Sigmoid colon (tissue), 4 donors: ENCODE data around the gene ELK1.

Experiments used
- CTCF ChIP-seq, 4 experiments: fragments of 450-650 bp in 3 of 4; fragments of 200-600 bp in 1 of 4; IDR thresholded peaks; one replicate each; pipeline ENCODE4 v1.5.1; 2016 to 2019; ENCODE audit warnings: antibody characterized with exemption in 4 of 4, mild to moderate bottlenecking in 3 of 4, moderate library complexity in 2 of 4
- EP300 ChIP-seq, 4 donors: sonication (generic); formaldehyde crosslinking; IDR thresholded peaks; one replicate each; pipeline ENCODE4 v1.6.1; 2017; ENCODE audit warnings: antibody characterized with exemption in 4 of 4
- POLR2A ChIP-seq, 2 donors: fragments of 450-650 bp; IDR thresholded peaks; one replicate each; pipeline ENCODE4 v1.6.1; 2016; ENCODE audit warnings: antibody characterized with exemption in 2 of 2, mild to moderate bottlenecking in 2 of 2, moderate library complexity in 2 of 2
- POLR2AphosphoS5 ChIP-seq, 4 donors: sonication (generic); formaldehyde crosslinking; IDR thresholded peaks; one replicate each; pipeline ENCODE4 v1.6.1; 2017; ENCODE audit warnings: antibody characterized with exemption in 4 of 4

DNA sequence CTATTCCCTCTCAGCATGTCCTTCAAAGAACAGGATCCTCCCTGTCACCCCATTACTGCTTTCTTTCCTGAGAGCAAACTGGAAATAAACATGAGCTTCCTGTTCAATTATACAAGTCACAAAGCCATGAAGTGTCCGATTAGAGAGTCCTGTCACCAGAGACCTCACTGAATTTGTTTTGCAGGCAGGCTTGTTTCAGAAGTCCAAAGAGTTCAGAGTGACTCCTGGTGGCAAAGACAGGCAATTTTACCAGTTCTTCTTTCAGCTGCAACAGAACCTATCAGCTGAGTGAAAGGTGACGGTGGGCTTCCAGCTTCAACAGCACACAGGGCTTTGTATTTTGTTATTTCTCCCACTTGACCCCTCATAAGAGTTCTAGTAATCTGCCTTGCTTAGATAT lies 6.4 kb downstream of the ELK1 start:
- TF ChIP-seq POLR2A (IDR thresholded peaks at IDR 0.05) (no peak), CTCF (IDR thresholded peaks at IDR 0.05) (no peak), EP300 (IDR thresholded peaks at IDR 0.05) (no peak), POLR2AphosphoS5 (IDR thresholded peaks at IDR 0.05) (no peak)
